Left forelimb (tissue), 1 donor: ENCODE results near the gene SPAG8.

Experiments used
- DNase-seq: peaks from one replicate; pipeline ENCODE4 v3.0.0-alpha.2; 2018; ENCODE audit warnings: low spot score

The SPAG8 gene

GRCh38 chr9:35771534-35771933 is 40.5 kb downstream of the SPAG8 start:
- DNase-seq: no peak

- no peak for DNase-seq
Observed at GRCh38 chr9:35771075-35771433, 41.0 kb downstream of the SPAG8 start.

GRCh38 chr9:35769763-35770162 is 42.3 kb downstream of the SPAG8 start:
- DNase-seq: no peak

- no peak for DNase-seq
Observed at GRCh38 chr9:35767458-35767857, 44.6 kb downstream of the SPAG8 start.

- no peak for DNase-seq
Observed at GRCh38 chr9:35766997-35767396, 45.1 kb downstream of the SPAG8 start.

GRCh38 chr9:35763803-35764202 is 48.3 kb downstream of the SPAG8 start:
- DNase-seq: no peak

- no peak for DNase-seq
Observed at GRCh38 chr9:35763181-35763580, 48.9 kb downstream of the SPAG8 start.

GRCh38 chr9:35760651-35761050 is 51.4 kb downstream of the SPAG8 start:
- DNase-seq: no peak

GRCh38 chr9:35759795-35760194 is 52.3 kb downstream of the SPAG8 start:
- no peak for DNase-seq
